ENCODE results near the gene RNASE4.
A peak's percentile ranks its signal among the peaks of the same experiment; 100 is the strongest.

RNASE4 gene

GRCh38 chr14:20680843-20681347 is 3.5 kb upstream of the RNASE4 start:
- peak overlapping the region; percentile 99 for H3K27ac ChIP-seq
- H3K9me3 ChIP-seq (ENCODE audit: control insufficient read depth, low read length), result no peaks in the 10 kb centered on the region
- TF ChIP-seq, protein P1, sequence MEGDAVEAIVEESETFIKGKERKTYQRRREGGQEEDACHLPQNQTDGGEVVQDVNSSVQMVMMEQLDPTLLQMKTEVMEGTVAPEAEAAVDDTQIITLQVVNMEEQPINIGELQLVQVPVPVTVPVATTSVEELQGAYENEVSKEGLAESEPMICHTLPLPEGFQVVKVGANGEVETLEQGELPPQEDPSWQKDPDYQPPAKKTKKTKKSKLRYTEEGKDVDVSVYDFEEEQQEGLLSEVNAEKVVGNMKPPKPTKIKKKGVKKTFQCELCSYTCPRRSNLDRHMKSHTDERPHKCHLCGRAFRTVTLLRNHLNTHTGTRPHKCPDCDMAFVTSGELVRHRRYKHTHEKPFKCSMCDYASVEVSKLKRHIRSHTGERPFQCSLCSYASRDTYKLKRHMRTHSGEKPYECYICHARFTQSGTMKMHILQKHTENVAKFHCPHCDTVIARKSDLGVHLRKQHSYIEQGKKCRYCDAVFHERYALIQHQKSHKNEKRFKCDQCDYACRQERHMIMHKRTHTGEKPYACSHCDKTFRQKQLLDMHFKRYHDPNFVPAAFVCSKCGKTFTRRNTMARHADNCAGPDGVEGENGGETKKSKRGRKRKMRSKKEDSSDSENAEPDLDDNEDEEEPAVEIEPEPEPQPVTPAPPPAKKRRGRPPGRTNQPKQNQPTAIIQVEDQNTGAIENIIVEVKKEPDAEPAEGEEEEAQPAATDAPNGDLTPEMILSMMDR (IDR thresholded peaks at IDR 0.05), result no peak
- H3K36me3 ChIP-seq (ENCODE audit: control insufficient read depth, insufficient read depth, low read length), result no peaks in the 10 kb centered on the region
- peaks cover 15% of the 10 kb centered on the region for H3K4me1 ChIP-seq
- H3K27me3 ChIP-seq (ENCODE audit: control insufficient read depth, insufficient read depth, low read length), result no peaks in the 10 kb centered on the region
- H2AFZ ChIP-seq, result peak overlapping the region; percentile 100
- H3K4me3 ChIP-seq (ENCODE audit: low read depth, low read length), result peak overlapping the region; percentile 95
- H3K9ac ChIP-seq, result no peak overlapping the region
- H3K4me2 ChIP-seq (ENCODE audit: low read length), result peak overlapping the region; percentile 98
- H3K79me2 ChIP-seq, result no peaks in the 10 kb centered on the region

DNA sequence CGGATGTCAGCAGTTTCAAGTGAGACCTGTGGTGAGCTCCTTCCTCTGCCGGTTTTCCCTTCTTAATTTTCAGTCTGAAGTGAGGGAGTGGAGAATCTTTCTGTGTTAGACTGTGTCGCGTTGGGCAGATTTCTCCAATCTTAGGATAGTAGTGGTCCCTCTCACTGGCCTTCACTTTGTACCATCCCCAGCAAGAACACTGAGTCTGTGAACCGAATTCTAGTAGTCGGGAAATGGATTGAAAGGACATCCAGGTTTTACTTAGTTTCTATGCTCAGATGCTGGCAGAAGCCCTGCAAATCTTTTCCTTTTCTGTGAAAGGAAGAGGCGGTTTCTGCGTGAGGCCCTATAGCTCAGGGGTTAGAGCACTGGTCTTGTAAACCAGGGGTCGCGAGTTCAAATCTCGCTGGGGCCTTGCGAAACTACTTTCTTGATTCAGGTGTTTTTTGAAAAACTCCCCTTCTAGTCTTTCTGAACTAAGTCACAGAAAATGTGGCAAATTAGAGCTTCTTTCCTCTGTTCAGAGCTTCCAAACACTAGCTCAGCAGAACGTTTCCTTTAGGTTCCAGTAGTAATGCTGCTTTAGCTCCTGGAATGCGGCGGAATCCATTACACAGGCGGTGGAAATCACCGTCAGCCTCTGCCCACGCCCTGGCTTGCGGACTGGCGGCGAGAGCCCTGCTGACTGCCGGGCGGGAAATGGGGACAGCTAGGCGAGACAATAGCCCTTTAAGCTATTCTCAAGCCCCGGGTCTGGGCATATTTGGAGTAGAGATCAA is 2.8 kb upstream of the RNASE4 start:
- H2AFZ ChIP-seq, result peak overlapping the region; percentile 100
- peak overlapping the region; percentile 95 for H3K4me3 ChIP-seq (ENCODE audit: low read depth, low read length)
- no peaks in the 10 kb centered on the region for H3K9me3 ChIP-seq (ENCODE audit: control insufficient read depth, low read length)
- peaks cover 15% of the 10 kb centered on the region for H3K4me1 ChIP-seq
- no peaks in the 10 kb centered on the region for H3K27me3 ChIP-seq (ENCODE audit: control insufficient read depth, insufficient read depth, low read length)
- no peaks in the 10 kb centered on the region for H3K36me3 ChIP-seq (ENCODE audit: control insufficient read depth, insufficient read depth, low read length)
- peak overlapping the region; percentile 95 for H3K9ac ChIP-seq
- no peaks in the 10 kb centered on the region for H3K79me2 ChIP-seq
- TF ChIP-seq, protein P1 (IDR thresholded peaks at IDR 0.05), result no peak
- peak overlapping the region; percentile 99 for H3K27ac ChIP-seq
- peak overlapping the region; percentile 98 for H3K4me2 ChIP-seq (ENCODE audit: low read length)

DNA sequence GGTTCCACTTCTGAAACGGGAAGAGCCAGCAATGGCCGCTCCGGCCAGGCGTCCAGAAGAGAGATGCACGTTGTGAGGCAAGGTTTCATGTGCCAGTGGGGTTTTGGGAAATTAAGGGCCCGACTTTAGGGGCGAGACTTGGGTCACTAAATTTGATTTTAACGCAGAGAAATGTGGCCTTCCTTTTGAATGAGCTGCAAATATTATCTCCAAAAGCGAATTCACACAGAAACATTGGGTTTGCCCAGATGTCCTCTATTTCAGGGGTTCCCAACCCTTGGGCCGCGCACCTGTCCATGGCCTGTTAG is 2.3 kb upstream of the RNASE4 start:
- H3K27me3 ChIP-seq (ENCODE audit: control insufficient read depth, insufficient read depth, low read length), result no peaks in the 10 kb centered on the region
- no peaks in the 10 kb centered on the region for H3K79me2 ChIP-seq
- TF ChIP-seq, protein P1 (IDR thresholded peaks at IDR 0.05), result no peak
- no peaks in the 10 kb centered on the region for H3K9me3 ChIP-seq (ENCODE audit: control insufficient read depth, low read length)
- no peaks in the 10 kb centered on the region for H3K36me3 ChIP-seq (ENCODE audit: control insufficient read depth, insufficient read depth, low read length)
- peak overlapping the region; percentile 95 for H3K4me3 ChIP-seq (ENCODE audit: low read depth, low read length)
- H3K27ac ChIP-seq, result peak overlapping the region; percentile 99
- H3K4me2 ChIP-seq (ENCODE audit: low read length), result peak overlapping the region; percentile 98
- H3K4me1 ChIP-seq, result peaks cover 15% of the 10 kb centered on the region
- H3K9ac ChIP-seq, result peak overlapping the region; percentile 95
- peak overlapping the region; percentile 100 for H2AFZ ChIP-seq

DNA sequence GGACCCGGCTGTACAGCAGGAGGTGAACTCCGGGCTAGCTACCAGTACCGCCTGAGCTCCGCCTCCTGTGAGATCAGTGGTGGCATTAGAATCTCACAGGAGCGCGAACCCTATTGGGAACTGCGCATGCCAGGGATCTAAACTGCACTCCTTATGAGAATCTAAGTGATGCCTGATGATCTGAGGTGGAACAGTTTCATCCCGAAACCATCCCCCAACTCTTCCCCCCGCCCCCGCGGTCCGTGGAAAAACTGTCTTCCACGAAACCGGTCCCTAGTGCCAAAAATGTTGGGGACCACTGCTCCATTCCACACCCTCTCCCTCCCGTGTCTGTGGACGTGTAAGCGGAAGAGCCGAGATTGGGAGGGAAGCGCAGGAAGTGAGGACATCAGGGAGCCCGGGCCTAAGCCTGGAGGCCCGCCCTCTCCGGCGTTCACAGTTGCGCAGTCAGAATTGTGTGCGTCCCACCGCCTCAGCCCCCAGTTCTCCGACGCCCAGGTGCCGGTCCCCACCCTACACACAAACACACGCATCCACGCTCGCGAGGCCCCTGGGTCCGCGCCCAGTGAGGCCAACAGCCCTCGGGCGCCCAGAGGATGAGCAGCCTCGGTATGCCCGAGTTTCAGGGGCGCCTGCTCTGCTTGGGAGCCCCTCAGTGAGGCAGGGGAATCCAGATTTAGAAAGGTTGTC is 1.8 kb upstream of the RNASE4 start:
- H3K36me3 ChIP-seq (ENCODE audit: control insufficient read depth, insufficient read depth, low read length), result no peaks in the 10 kb centered on the region
- H3K79me2 ChIP-seq, result no peaks in the 10 kb centered on the region
- peak overlapping the region; percentile 99 for H3K27ac ChIP-seq
- H3K4me2 ChIP-seq (ENCODE audit: low read length), result peak overlapping the region; percentile 98
- H3K27me3 ChIP-seq (ENCODE audit: control insufficient read depth, insufficient read depth, low read length), result no peaks in the 10 kb centered on the region
- peak overlapping the region; percentile 95 for H3K9ac ChIP-seq
- no peaks in the 10 kb centered on the region for H3K9me3 ChIP-seq (ENCODE audit: control insufficient read depth, low read length)
- TF ChIP-seq, protein P1 (IDR thresholded peaks at IDR 0.05), result no peak
- H3K4me3 ChIP-seq (ENCODE audit: low read depth, low read length), result peak overlapping the region; percentile 95
- H2AFZ ChIP-seq, result peak overlapping the region; percentile 100
- peaks cover 15% of the 10 kb centered on the region for H3K4me1 ChIP-seq

All from parathyroid adenoma (tissue), 2 donors.